ENCODE measurements around the gene SPARCL1.
A peak's percentile ranks its signal among the peaks of the same experiment; 100 is the strongest.

SPARCL1 gene

DNA sequence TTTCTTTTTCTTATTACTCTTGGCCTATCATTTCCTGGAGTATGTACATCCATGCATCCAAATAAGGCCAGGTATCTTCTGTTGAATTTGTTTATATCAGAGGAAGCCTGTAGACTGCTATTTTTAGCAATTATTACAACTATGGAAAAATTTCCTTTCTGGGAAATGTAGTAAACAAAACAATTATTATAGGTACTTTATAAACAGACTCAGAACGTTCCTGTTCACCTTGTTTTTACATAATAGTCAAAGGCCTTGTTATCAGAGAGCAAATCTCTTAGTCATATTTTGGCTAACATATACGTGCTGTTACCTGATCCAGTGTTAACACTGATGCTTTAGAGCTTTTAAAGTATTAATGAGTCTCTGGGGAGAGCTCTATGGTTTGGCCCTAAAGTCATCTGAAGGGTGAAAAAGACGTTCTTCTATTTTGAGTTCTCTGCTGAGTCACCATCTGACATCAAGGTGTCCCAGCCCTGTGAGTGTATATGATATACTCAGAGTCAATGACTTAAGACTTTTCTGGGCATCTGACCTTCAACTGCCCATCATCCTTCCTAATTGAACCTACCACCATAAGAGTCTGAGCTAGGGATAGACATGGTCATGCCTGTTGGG, 7.3 kb downstream of the SPARCL1 start:
- H3K36me3 ChIP-seq (ENCODE audit: control insufficient read depth, insufficient read depth, low read length), result no peaks in the 10 kb centered on the region
- peak; percentile 30 for DNase-seq (ENCODE audit: extremely low read depth, insufficient read length)

GRCh38 chr4:87521319-87521718, 7.9 kb downstream of the SPARCL1 start:
- Histone ChIP-seq H3K27me3 (replicated peaks; ENCODE audit: control insufficient read depth, insufficient read depth, low read length) (no peaks in the 10 kb centered on the region), H3K4me3 (replicated peaks; ENCODE audit: low read depth, low read length) (no peak overlapping the region), H3K36me3 (ENCODE audit: control insufficient read depth, insufficient read depth, low read length) (no peaks in the 10 kb centered on the region)
- TF ChIP-seq CTCF (IDR thresholded peaks at IDR 0.05; ENCODE audit: insufficient read depth, low read length, poor library complexity, severe bottlenecking), result no peak
- DNase-seq (ENCODE audit: extremely low read depth, insufficient read length), result no peak

More for the DNA sequence above, 7.3 kb downstream of the SPARCL1 start:
- TF ChIP-seq CTCF (IDR thresholded peaks at IDR 0.05; ENCODE audit: insufficient read depth, low read length, poor library complexity, severe bottlenecking), result no peak
- H3K27me3 ChIP-seq (replicated peaks; ENCODE audit: control insufficient read depth, insufficient read depth, low read length), result no peaks in the 10 kb centered on the region
- no peak overlapping the region for H3K4me3 ChIP-seq (replicated peaks; ENCODE audit: low read depth, low read length)

DNA sequence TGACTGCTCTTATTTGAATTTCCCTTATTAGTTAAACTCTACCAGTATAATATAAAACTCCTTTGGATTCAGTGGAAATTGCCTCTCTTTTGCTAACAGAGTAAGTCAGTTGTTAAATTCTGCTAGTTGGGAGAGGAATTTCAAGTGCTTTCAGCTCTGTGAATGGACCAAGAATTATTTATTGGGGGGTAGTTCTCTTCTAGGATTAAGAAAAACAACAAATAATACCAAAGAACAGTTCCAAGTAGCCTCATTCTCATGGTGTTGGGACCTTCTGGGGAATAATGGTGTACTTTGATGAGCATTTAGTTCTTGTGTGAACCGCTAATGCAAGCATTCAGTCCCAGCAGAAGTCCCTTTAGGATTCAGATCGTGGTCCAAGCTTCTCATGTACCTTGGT, 11.6 kb downstream of the SPARCL1 start:
- no peak for TF ChIP-seq CTCF (IDR thresholded peaks at IDR 0.05; ENCODE audit: insufficient read depth, low read length, poor library complexity, severe bottlenecking)
- H3K36me3 ChIP-seq (ENCODE audit: control insufficient read depth, insufficient read depth, low read length), result no peaks in the 10 kb centered on the region
- no peaks in the 10 kb centered on the region for H3K27me3 ChIP-seq (replicated peaks; ENCODE audit: control insufficient read depth, insufficient read depth, low read length)
- DNase-seq (ENCODE audit: extremely low read depth, insufficient read length), result no peak
- H3K4me3 ChIP-seq (replicated peaks; ENCODE audit: low read depth, low read length), result no peak overlapping the region

GRCh38 chr4:87516683-87517082, 12.5 kb downstream of the SPARCL1 start:
- Histone ChIP-seq H3K4me3 (replicated peaks; ENCODE audit: low read depth, low read length) (no peak overlapping the region), H3K36me3 (ENCODE audit: control insufficient read depth, insufficient read depth, low read length) (no peaks in the 10 kb centered on the region), H3K27me3 (replicated peaks; ENCODE audit: control insufficient read depth, insufficient read depth, low read length) (no peaks in the 10 kb centered on the region)
- TF ChIP-seq CTCF (IDR thresholded peaks at IDR 0.05; ENCODE audit: insufficient read depth, low read length, poor library complexity, severe bottlenecking), result no peak
- no peak for DNase-seq (ENCODE audit: extremely low read depth, insufficient read length)

GRCh38 chr4:87512400-87512799, 16.8 kb downstream of the SPARCL1 start:
- H3K27me3 ChIP-seq (replicated peaks; ENCODE audit: control insufficient read depth, insufficient read depth, low read length), result no peaks in the 10 kb centered on the region
- H3K36me3 ChIP-seq (ENCODE audit: control insufficient read depth, insufficient read depth, low read length), result no peaks in the 10 kb centered on the region
- H3K4me3 ChIP-seq (replicated peaks; ENCODE audit: low read depth, low read length), result no peak overlapping the region
- no peak for DNase-seq (ENCODE audit: extremely low read depth, insufficient read length)
- no peak for TF ChIP-seq CTCF (IDR thresholded peaks at IDR 0.05; ENCODE audit: insufficient read depth, low read length, poor library complexity, severe bottlenecking)

- no peak overlapping the region for H3K4me3 ChIP-seq (replicated peaks; ENCODE audit: low read depth, low read length)
- TF ChIP-seq CTCF (IDR thresholded peaks at IDR 0.05; ENCODE audit: insufficient read depth, low read length, poor library complexity, severe bottlenecking), result no peak
- no peaks in the 10 kb centered on the region for H3K27me3 ChIP-seq (replicated peaks; ENCODE audit: control insufficient read depth, insufficient read depth, low read length)
- no peaks in the 10 kb centered on the region for H3K36me3 ChIP-seq (ENCODE audit: control insufficient read depth, insufficient read depth, low read length)
- DNase-seq (ENCODE audit: extremely low read depth, insufficient read length), result no peak
Measured at GRCh38 chr4:87511500-87511899, 17.7 kb downstream of the SPARCL1 start.

All from GM06990 (cell line).